HEK293T (cell line): ENCODE data around the gene SLC37A3.

Source experiments
- CTCF ChIA-PET: fragments of 350-600 bp; formaldehyde crosslinking; extraction: SDS; loops from one replicate; lab custom pipeline; 2021; ENCODE audit warnings: antibody characterized with exemption, inconsistent platforms; lab: Yijun Ruan, JAX
- POLR2A ChIA-PET: fragments of 350-600 bp; formaldehyde crosslinking; extraction: SDS; loops from one replicate; lab custom pipeline; 2020; ENCODE audit warnings: antibody characterized with exemption, inconsistent platforms; lab: Yijun Ruan, JAX
- DNase-seq: peaks from one replicate; pipeline ENCODE4 v3.0.0; 2012; ENCODE audit warnings: mixed read lengths; ENCODE audit errors: extremely low spot score
- ARNT ChIP-seq: fragments of 450-650 bp; IDR thresholded peaks from 2 replicates; pipeline ENCODE4 v1.6.1; 2017; ENCODE audit warnings: mild to moderate bottlenecking
- BHLHE40 ChIP-seq: fragments of 450-650 bp; IDR thresholded peaks from 2 replicates; pipeline ENCODE4 v1.6.1; 2016; ENCODE audit warnings: mild to moderate bottlenecking, moderate library complexity, borderline replicate concordance
- CTBP1 ChIP-seq: fragments of 450-650 bp; IDR thresholded peaks from 2 replicates; pipeline ENCODE4 v1.6.1; 2016; ENCODE audit warnings: borderline replicate concordance
- ELF4 ChIP-seq: fragments of 450-650 bp; IDR thresholded peaks from 2 replicates; pipeline ENCODE4 v1.6.1; 2017; ENCODE audit warnings: antibody characterized with exemption
- FOXA1 ChIP-seq: fragments of 450-650 bp; IDR thresholded peaks from 2 replicates; pipeline ENCODE4 v1.6.1; 2016; ENCODE audit warnings: mild to moderate bottlenecking
- FOXK2 ChIP-seq: fragments of 450-650 bp; IDR thresholded peaks from 2 replicates; pipeline ENCODE4 v1.6.1; 2016; ENCODE audit warnings: mild to moderate bottlenecking
- FOXM1 ChIP-seq: fragments of 450-650 bp; IDR thresholded peaks from 2 replicates; pipeline ENCODE4 v1.6.1; 2017; ENCODE audit warnings: mild to moderate bottlenecking, borderline replicate concordance
- HDGF ChIP-seq: fragments of 450-650 bp; IDR thresholded peaks from 2 replicates; pipeline ENCODE4 v1.6.1; 2017; ENCODE audit warnings: antibody characterized with exemption, borderline replicate concordance
- L3MBTL2 ChIP-seq: fragments of 450-650 bp; conservative IDR thresholded peaks from 2 replicates; pipeline ENCODE4 v1.6.1; 2016; ENCODE audit warnings: mild to moderate bottlenecking
- LEF1 ChIP-seq: fragments of 450-650 bp; IDR thresholded peaks from 2 replicates; pipeline ENCODE4 v1.6.1; 2017; ENCODE audit warnings: mild to moderate bottlenecking, borderline replicate concordance
- NFRKB ChIP-seq: fragments of 450-650 bp; IDR thresholded peaks from 2 replicates; pipeline ENCODE4 v1.6.1; 2016; ENCODE audit warnings: mild to moderate bottlenecking, moderate library complexity
- PKNOX1 ChIP-seq: fragments of 450-650 bp; IDR thresholded peaks from 2 replicates; pipeline ENCODE4 v1.6.1; 2016
- SP1 ChIP-seq: fragments of 450-650 bp; IDR thresholded peaks from 2 replicates; pipeline ENCODE4 v1.6.1; 2017
- SUZ12 ChIP-seq: fragments of 450-650 bp; IDR thresholded peaks from 2 replicates; pipeline ENCODE4 v1.6.1; 2016; ENCODE audit warnings: mild to moderate bottlenecking
- TARDBP ChIP-seq: fragments of 450-650 bp; IDR thresholded peaks from 2 replicates; pipeline ENCODE4 v1.6.1; 2016
- ZNF384 ChIP-seq: fragments of 450-650 bp; IDR thresholded peaks from 2 replicates; pipeline ENCODE4 v1.6.1; 2016

Gene SLC37A3

DNA sequence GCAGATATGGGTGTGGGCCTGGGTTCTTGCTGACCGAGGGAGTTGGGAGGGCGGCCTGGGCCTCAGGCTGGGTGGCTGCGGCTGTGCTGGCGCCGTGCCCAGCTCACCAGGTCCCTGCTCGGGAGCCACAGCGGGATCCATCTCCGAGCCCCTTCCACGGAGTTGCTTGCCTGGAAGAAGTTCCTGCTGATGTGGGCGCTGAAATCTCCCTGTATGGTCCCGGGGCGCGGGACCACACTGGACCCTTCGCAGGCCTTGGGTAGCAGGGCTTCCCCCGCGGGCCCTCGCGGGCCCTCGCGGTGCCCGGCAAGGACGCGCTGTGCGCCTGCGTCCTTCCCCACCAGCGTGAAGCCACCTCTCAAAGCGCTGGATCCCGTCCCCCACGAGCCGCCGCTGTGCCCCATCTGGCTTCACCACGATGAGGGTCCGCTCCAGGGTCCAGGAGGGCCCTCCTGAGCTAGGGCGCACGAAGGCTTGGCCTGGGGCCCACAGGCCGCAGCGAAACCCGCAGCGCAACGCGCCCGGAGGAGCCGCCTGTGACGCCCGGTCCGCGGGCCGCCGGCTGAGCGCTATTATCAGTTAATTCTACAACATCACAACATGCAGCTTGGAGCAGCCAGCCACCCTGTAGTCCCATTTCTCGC is 37.0 kb upstream of the SLC37A3 start:
- no peak for DNase-seq
- POLR2A ChIA-PET: no interaction called here
- CTCF ChIA-PET: no interaction called here

GRCh38 chr7:140433396-140433795 is 35.1 kb upstream of the SLC37A3 start:
- POLR2A ChIA-PET: no interaction called here
- CTCF ChIA-PET: interaction anchor here (1.4 kb wide), 1 partner anchor 10 kb away, joined by 5 read pairs; no protein-coding TSS in a partner anchor
- no peak for TF ChIP-seq ARNT
- TF ChIP-seq LEF1: no peak
- TF ChIP-seq SUZ12: no peak
- no peak for TF ChIP-seq TARDBP
- no peak for TF ChIP-seq ZNF384
- TF ChIP-seq FOXM1: no peak
- TF ChIP-seq NFRKB: no peak
- TF ChIP-seq ELF4: no peak
- no peak for TF ChIP-seq SP1
- no peak for TF ChIP-seq FOXA1
- no peak for TF ChIP-seq BHLHE40
- no peak for TF ChIP-seq HDGF
- TF ChIP-seq CTBP1: no peak
- no peak for TF ChIP-seq PKNOX1
- no peak for TF ChIP-seq L3MBTL2
- no peak for TF ChIP-seq FOXK2
- no peak for DNase-seq

More for the DNA sequence above, 37.0 kb upstream of the SLC37A3 start:
- TF ChIP-seq ZNF384 (no peak), TARDBP (no peak), FOXA1 (no peak), CTBP1 (no peak), FOXM1 (no peak), NFRKB (no peak), SP1 (no peak)

DNA sequence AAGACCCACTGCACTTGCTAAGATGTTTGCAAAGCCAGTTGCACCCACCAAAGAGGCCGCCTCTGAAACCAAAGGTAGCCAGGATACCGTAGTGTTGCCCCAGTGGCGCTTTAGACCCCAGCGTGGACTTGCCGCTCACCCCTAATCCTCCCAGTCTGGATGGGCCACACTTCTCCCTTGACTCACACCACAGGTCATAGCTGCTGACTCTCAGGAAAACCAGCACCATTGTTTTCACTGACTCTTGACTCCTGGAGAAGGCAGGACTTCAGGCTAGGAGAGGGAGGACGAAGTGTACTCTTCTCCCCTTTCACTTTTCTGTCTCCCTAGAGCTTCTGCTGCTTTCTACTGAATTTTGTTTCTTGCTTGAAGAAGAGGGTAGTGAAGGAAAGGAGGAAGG is 27.8 kb upstream of the SLC37A3 start:
- TF ChIP-seq L3MBTL2: no peak
- no peak for TF ChIP-seq FOXA1
- TF ChIP-seq HDGF: no peak
- no peak for TF ChIP-seq NFRKB
- no peak for TF ChIP-seq LEF1
- no peak for TF ChIP-seq CTBP1
- TF ChIP-seq ELF4: no peak
- no peak for TF ChIP-seq ARNT
- TF ChIP-seq FOXK2: no peak
- no peak for TF ChIP-seq BHLHE40
- TF ChIP-seq ZNF384: no peak
- no peak for TF ChIP-seq SP1
- ChIA-PET CTCF (interaction anchor here (0.6 kb wide), 1 partner anchor 43 kb away, joined by 5 read pairs; no protein-coding TSS in a partner anchor), POLR2A (no interaction called here)
- no peak for DNase-seq

GRCh38 chr7:140425718-140426117 is 27.4 kb upstream of the SLC37A3 start:
- TF ChIP-seq SP1 (no peak), LEF1 (no peak), FOXK2 (no peak)
- ChIA-PET CTCF (interaction anchor here (0.6 kb wide), 1 partner anchor 42 kb away, joined by 5 read pairs; no protein-coding TSS in a partner anchor), POLR2A (no interaction called here)
- no peak for DNase-seq

DNA sequence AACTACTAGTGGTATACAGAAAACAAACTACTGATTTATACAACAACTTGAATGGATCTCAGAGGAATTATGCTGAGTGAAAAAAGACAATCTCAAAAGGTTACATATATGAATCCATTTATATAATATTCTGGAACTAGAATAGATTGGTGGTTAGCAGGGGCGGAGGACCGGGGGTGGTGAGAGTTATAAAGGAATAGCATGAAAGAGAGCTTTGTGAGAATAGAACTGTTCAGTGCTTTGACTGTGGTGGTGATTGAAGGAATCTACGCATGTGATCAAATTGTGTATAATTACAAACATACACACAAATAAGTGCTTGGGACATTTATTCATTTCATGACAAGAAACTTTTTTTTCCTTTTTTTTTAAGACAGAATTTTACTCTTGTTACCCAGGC is 25.2 kb upstream of the SLC37A3 start:
- POLR2A ChIA-PET: no interaction called here
- TF ChIP-seq FOXK2 (no peak), ARNT (no peak), L3MBTL2 (no peak), HDGF (no peak), SP1 (no peak), TARDBP (no peak), CTBP1 (no peak), NFRKB (no peak), ELF4 (no peak), SUZ12 (no peak), LEF1 (no peak), FOXM1 (no peak), ZNF384 (no peak), PKNOX1 (no peak), BHLHE40 (no peak), FOXA1 (no peak)
- CTCF ChIA-PET: interaction anchor here (0.7 kb wide), 1 partner anchor 15 kb away, joined by 3 read pairs; no protein-coding TSS in a partner anchor
- DNase-seq: no peak

- no peak for DNase-seq
- ChIA-PET POLR2A (no interaction called here), CTCF (no interaction called here)
- TF ChIP-seq TARDBP (no peak), FOXM1 (no peak), FOXK2 (no peak), PKNOX1 (no peak), ELF4 (no peak), CTBP1 (no peak)
Observed at GRCh38 chr7:140421521-140421920, 23.2 kb upstream of the SLC37A3 start.
